GM12801 (cell line): Measurements from ENCODE around the gene TSPAN18.

Experiments
- CTCF ChIP-seq: IDR thresholded peaks from one replicate; pipeline ENCODE4 v1.5.1; 2011; ENCODE audit warnings: control low read depth; ENCODE audit not compliant: insufficient read length; ENCODE audit errors: extremely low read depth

Gene TSPAN18

DNA sequence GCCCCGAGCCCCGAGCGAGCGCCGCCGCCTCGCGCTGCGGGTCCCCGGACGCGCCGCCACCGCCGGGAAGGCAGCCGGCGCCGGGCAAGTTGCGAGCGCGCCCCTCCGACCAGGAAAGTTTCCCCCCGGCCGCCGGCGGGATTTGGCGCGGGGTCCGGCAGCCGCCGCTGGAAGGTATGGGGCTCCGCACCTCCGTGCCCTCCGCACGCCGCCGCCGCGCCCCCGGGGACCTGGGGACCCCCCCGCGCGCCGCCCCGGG lies 281 bp downstream of the TSPAN18 start:
- no peak for TF ChIP-seq CTCF

DNA sequence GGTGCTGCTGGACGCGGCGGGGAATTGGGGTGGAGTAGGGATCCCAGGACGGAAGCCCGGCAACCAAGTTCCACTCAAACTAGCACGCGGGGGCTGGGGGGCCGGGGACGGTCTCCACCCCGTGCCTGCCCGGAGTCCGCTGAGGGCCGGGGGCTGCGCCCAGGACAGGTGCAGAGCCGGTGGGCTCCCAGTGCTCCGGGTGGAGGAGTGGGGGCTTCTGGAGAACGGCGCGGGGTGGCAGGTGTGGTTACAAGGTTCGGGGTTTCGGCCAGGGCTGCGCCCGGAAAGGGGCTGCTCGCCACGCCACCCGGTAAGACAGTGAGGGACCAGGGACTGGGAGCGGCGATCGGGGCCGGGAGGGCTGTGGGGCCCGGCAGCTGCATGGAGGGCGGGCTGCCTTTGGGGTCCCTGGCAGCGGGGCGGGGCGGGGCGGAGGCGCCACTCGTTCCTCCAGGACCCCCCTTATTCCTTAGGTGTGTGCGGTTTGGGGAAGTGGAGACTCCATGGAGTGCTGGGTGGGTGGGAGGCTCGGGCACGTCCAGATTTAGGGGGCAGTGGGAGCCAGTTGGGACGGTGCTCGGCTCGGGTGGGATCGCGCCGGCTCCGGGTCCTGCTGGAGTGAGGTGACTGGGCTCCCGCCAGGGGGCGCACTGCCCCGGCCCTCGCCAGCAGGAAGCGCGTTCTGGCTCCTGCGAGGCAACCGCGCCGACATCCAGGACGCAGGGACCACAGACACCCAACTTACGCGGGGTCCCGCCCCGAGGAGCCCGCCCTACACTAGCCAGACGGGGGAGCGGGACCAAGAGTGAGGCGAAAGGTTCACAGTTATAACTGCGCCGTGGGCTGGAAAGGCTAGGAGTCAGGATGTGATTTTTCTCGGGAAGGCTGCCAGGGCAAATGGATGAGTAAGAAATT lies 868 bp downstream of the TSPAN18 start:
- TF ChIP-seq CTCF, result no peak

DNA sequence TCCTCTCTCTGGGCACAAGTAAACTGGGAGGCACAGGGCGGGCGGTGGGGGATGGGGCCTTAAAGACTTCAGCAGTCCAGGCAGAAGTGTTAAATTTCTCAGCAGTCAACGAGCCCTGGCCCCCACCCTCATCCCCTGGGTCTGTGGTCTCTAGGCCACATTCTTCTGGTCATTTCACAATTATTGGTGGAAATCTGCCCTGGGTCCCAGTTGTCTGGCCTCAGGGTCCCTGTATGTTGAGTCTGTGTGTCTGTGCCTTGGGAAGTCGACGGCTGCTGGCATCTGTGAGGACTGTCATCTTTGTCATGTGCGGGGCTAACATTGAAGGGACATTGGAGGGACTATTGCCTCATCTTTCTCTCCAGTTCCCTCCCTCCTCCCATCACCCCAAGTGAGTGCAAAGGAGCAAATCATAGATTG lies 1.7 kb downstream of the TSPAN18 start:
- no peak for TF ChIP-seq CTCF

GRCh38 chr11:44729063-44729462 lies 2.3 kb downstream of the TSPAN18 start:
- no peak for TF ChIP-seq CTCF

GRCh38 chr11:44729713-44730112 lies 3.0 kb downstream of the TSPAN18 start:
- no peak for TF ChIP-seq CTCF

- TF ChIP-seq CTCF, result no peak
These were observed 4.0 kb downstream of the TSPAN18 start for GRCh38 chr11:44730775-44731174.

GRCh38 chr11:44731685-44732430 lies 5.1 kb downstream of the TSPAN18 start:
- TF ChIP-seq CTCF, result no peak
